ENCODE data around the gene ZBTB24.

Gene ZBTB24

GRCh38 chr6:109436041-109436440 lies 47.0 kb downstream of the ZBTB24 start:
- no peak overlapping the region for H3K4me3 ChIP-seq (ENCODE audit: low read length)
- no peaks in the 10 kb centered on the region for H3K36me3 ChIP-seq (ENCODE audit: insufficient read depth, low read length)
- H3K27me3 ChIP-seq (ENCODE audit: insufficient read depth, low read length) = no peaks in the 10 kb centered on the region
- peaks cover 2% of the 10 kb centered on the region for H3K9me3 ChIP-seq (ENCODE audit: low read length)
- H2AFZ ChIP-seq (ENCODE audit: low read depth, low read length) = no peak overlapping the region
- H3K4me1 ChIP-seq (ENCODE audit: insufficient read depth, low read length) = no peaks in the 10 kb centered on the region

- no peaks in the 10 kb centered on the region for H3K36me3 ChIP-seq (ENCODE audit: insufficient read depth, low read length)
- H2AFZ ChIP-seq (ENCODE audit: low read depth, low read length) = no peak overlapping the region
- no peak overlapping the region for H3K4me3 ChIP-seq (ENCODE audit: low read length)
- peaks cover 2% of the 10 kb centered on the region for H3K9me3 ChIP-seq (ENCODE audit: low read length)
- H3K27me3 ChIP-seq (ENCODE audit: insufficient read depth, low read length) = no peaks in the 10 kb centered on the region
- H3K4me1 ChIP-seq (ENCODE audit: insufficient read depth, low read length) = no peaks in the 10 kb centered on the region
Measured at GRCh38 chr6:109434456-109434855, 48.6 kb downstream of the ZBTB24 start.

GRCh38 chr6:109429496-109429895 lies 53.5 kb downstream of the ZBTB24 start:
- no peaks in the 10 kb centered on the region for H3K27me3 ChIP-seq (ENCODE audit: insufficient read depth, low read length)
- no peak overlapping the region for H3K4me3 ChIP-seq (ENCODE audit: low read length)
- no peak overlapping the region for H2AFZ ChIP-seq (ENCODE audit: low read depth, low read length)
- no peaks in the 10 kb centered on the region for H3K4me1 ChIP-seq (ENCODE audit: insufficient read depth, low read length)
- H3K9me3 ChIP-seq (ENCODE audit: low read length) = no peaks in the 10 kb centered on the region
- no peaks in the 10 kb centered on the region for H3K36me3 ChIP-seq (ENCODE audit: insufficient read depth, low read length)

GRCh38 chr6:109428889-109429477 lies 54.0 kb downstream of the ZBTB24 start:
- Histone ChIP-seq H3K27me3 (ENCODE audit: insufficient read depth, low read length) (no peaks in the 10 kb centered on the region), H3K36me3 (ENCODE audit: insufficient read depth, low read length) (no peaks in the 10 kb centered on the region), H2AFZ (ENCODE audit: low read depth, low read length) (no peak overlapping the region), H3K4me3 (ENCODE audit: low read length) (no peak overlapping the region), H3K9me3 (ENCODE audit: low read length) (no peaks in the 10 kb centered on the region), H3K4me1 (ENCODE audit: insufficient read depth, low read length) (no peaks in the 10 kb centered on the region)

- no peak overlapping the region for H3K4me3 ChIP-seq (ENCODE audit: low read length)
- H3K9me3 ChIP-seq (ENCODE audit: low read length) = no peaks in the 10 kb centered on the region
- H3K4me1 ChIP-seq (ENCODE audit: insufficient read depth, low read length) = no peaks in the 10 kb centered on the region
- H3K36me3 ChIP-seq (ENCODE audit: insufficient read depth, low read length) = no peaks in the 10 kb centered on the region
- no peaks in the 10 kb centered on the region for H3K27me3 ChIP-seq (ENCODE audit: insufficient read depth, low read length)
- no peak overlapping the region for H2AFZ ChIP-seq (ENCODE audit: low read depth, low read length)
Measured at GRCh38 chr6:109424946-109425345, 58.1 kb downstream of the ZBTB24 start.

- Histone ChIP-seq H3K36me3 (ENCODE audit: insufficient read depth, low read length) (no peaks in the 10 kb centered on the region), H3K9me3 (ENCODE audit: low read length) (no peaks in the 10 kb centered on the region), H3K4me3 (ENCODE audit: low read length) (no peak overlapping the region), H3K27me3 (ENCODE audit: insufficient read depth, low read length) (no peaks in the 10 kb centered on the region), H3K4me1 (ENCODE audit: insufficient read depth, low read length) (no peaks in the 10 kb centered on the region), H2AFZ (ENCODE audit: low read depth, low read length) (no peak overlapping the region)
Measured at GRCh38 chr6:109421184-109421583, 61.8 kb downstream of the ZBTB24 start.

- H2AFZ ChIP-seq (ENCODE audit: low read depth, low read length) = no peak overlapping the region
- H3K27me3 ChIP-seq (ENCODE audit: insufficient read depth, low read length) = no peaks in the 10 kb centered on the region
- no peaks in the 10 kb centered on the region for H3K36me3 ChIP-seq (ENCODE audit: insufficient read depth, low read length)
- H3K4me1 ChIP-seq (ENCODE audit: insufficient read depth, low read length) = no peaks in the 10 kb centered on the region
- no peaks in the 10 kb centered on the region for H3K9me3 ChIP-seq (ENCODE audit: low read length)
- H3K4me3 ChIP-seq (ENCODE audit: low read length) = no peak overlapping the region
Measured at GRCh38 chr6:109420751-109421150, 62.3 kb downstream of the ZBTB24 start.

GRCh38 chr6:109417646-109418045 lies 65.4 kb downstream of the ZBTB24 start:
- Histone ChIP-seq H3K4me1 (ENCODE audit: insufficient read depth, low read length) (no peaks in the 10 kb centered on the region), H3K27me3 (ENCODE audit: insufficient read depth, low read length) (no peaks in the 10 kb centered on the region), H2AFZ (ENCODE audit: low read depth, low read length) (no peak overlapping the region), H3K4me3 (ENCODE audit: low read length) (no peak overlapping the region), H3K9me3 (ENCODE audit: low read length) (no peaks in the 10 kb centered on the region), H3K36me3 (ENCODE audit: insufficient read depth, low read length) (no peaks in the 10 kb centered on the region)
